HG02938 (cell line): ENCODE measurements around the gene EXT2.
A peak's percentile ranks its signal among the peaks of the same experiment; 100 is the strongest.

ENCODE experiments used
- ATAC-seq: cut with Tn5 transposase; IDR thresholded peaks from one replicate; pipeline ENCODE4 v1.9.1; 2021; ENCODE audit warnings: mild to moderate bottlenecking, moderate library complexity; ENCODE audit not compliant: unreplicated experiment

The EXT2 gene

GRCh38 chr11:44083906-44084305 lies 11.6 kb upstream of the EXT2 start:
- no peak for ATAC-seq

GRCh38 chr11:44085330-44085729 lies 10.1 kb upstream of the EXT2 start:
- no peak for ATAC-seq

- no peak for ATAC-seq
These were observed 7.1 kb upstream of the EXT2 start for GRCh38 chr11:44088377-44088776.

GRCh38 chr11:44088871-44089270 lies 6.6 kb upstream of the EXT2 start:
- ATAC-seq: no peak

- ATAC-seq: no peak
These were observed 4.9 kb upstream of the EXT2 start for GRCh38 chr11:44090539-44090938.

GRCh38 chr11:44094260-44094868 lies 1.1 kb upstream of the EXT2 start:
- no peak for ATAC-seq

- no peak for ATAC-seq
These were observed 1.1 kb downstream of the EXT2 start for GRCh38 chr11:44096360-44097185.

- no peak for ATAC-seq
These were observed 2.3 kb downstream of the EXT2 start for GRCh38 chr11:44097821-44098220.

GRCh38 chr11:44101098-44101497 lies 5.6 kb downstream of the EXT2 start:
- ATAC-seq: no peak

- no peak for ATAC-seq
These were observed 9.2 kb downstream of the EXT2 start for GRCh38 chr11:44104481-44105294.

GRCh38 chr11:44108260-44108659 lies 12.8 kb downstream of the EXT2 start:
- ATAC-seq: no peak

GRCh38 chr11:44110231-44110679 lies 14.8 kb downstream of the EXT2 start:
- ATAC-seq: peak; percentile 96

GRCh38 chr11:44112091-44112821 lies 16.8 kb downstream of the EXT2 start:
- ATAC-seq: no peak

GRCh38 chr11:44113018-44113417 lies 17.5 kb downstream of the EXT2 start:
- ATAC-seq: no peak

GRCh38 chr11:44113572-44113971 lies 18.1 kb downstream of the EXT2 start:
- ATAC-seq: no peak

- ATAC-seq: no peak
These were observed 20.9 kb downstream of the EXT2 start for GRCh38 chr11:44116234-44116830.

GRCh38 chr11:44120169-44120568 lies 24.7 kb downstream of the EXT2 start:
- no peak for ATAC-seq

- ATAC-seq: no peak
These were observed 30.1 kb downstream of the EXT2 start for GRCh38 chr11:44125598-44125997.

GRCh38 chr11:44126304-44126703 lies 30.8 kb downstream of the EXT2 start:
- no peak for ATAC-seq

- no peak for ATAC-seq
These were observed 31.7 kb downstream of the EXT2 start for GRCh38 chr11:44127130-44127529.

GRCh38 chr11:44128729-44129128 lies 33.3 kb downstream of the EXT2 start:
- no peak for ATAC-seq
